Stimulated activated naive CD8-positive, alpha-beta T cell treated with anti-CD3 and anti-CD28 coated beads, Interleukin-15, Interleukin-2, amounts not matched to agents 100 ng/mL and 50 ng/mL, for 24 hours (primary cell): ENCODE measurements around the gene RTN4RL2.

Experiments used
- H3K27ac Mint-ChIP-seq: one replicate; pipeline ENCODE4 v1.8.0; 2021; ENCODE audit warnings: mild to moderate bottlenecking, mixed read lengths
- H3K27me3 Mint-ChIP-seq: one replicate; pipeline ENCODE4 v1.8.0; 2021; ENCODE audit warnings: mixed read lengths
- H3K36me3 Mint-ChIP-seq: one replicate; pipeline ENCODE4 v1.8.0; 2021; ENCODE audit warnings: low read depth, mixed read lengths
- H3K4me1 Mint-ChIP-seq: one replicate; pipeline ENCODE4 v1.8.0; 2021; ENCODE audit warnings: low read depth, mixed read lengths
- H3K4me3 Mint-ChIP-seq: one replicate; pipeline ENCODE4 v1.8.0; 2021; ENCODE audit warnings: mild to moderate bottlenecking, mixed read lengths
- H3K9me3 Mint-ChIP-seq: one replicate; pipeline ENCODE4 v1.8.0; 2021; ENCODE audit warnings: mixed read lengths

Gene RTN4RL2

DNA sequence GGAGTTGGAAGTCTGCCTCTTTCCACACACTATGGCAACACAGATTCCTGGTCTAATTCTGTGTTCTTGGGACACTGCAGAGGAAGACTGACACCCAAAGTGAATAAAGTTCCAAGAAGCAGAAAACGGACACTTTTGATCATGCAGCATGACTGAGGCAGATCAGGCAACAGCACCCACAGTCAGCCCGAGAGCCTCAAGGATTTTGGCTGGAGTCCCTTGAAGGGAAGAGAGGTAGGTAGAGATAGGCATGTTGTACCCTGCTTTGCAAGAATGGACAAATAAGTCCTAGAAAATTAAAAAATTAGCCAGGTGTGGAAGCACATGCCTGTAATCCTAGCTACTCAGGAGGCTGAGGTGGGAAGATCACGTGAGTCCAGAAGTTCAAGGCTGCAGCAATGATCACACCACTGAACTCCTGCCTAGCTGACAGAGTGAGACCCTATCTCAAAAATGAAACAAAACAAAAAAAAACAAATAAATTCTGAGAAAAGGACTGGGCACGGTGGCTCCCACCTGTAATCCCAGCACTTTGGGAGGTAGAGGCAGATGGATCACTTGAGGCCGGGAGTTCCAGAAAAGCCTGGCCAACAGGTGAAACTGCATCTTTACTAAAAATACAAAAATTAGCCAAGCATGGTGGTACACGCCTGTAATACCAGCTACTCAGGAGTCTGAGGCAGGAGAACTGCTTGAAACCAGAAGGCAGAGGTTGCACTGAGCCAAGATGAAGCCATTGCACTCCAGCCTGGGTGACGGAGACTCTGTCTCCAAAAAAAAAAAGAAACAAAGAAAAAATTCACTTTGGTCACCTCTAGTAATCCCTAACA, 48.2 kb downstream of the RTN4RL2 start:
- H3K36me3 Mint-ChIP-seq = peaks cover 26% of the 10 kb centered on the region
- no peak overlapping the region for H3K4me3 Mint-ChIP-seq
- no peaks in the 10 kb centered on the region for H3K9me3 Mint-ChIP-seq
- peaks cover 25% of the 10 kb centered on the region for H3K4me1 Mint-ChIP-seq
- H3K27me3 Mint-ChIP-seq = no peaks in the 10 kb centered on the region
- H3K27ac Mint-ChIP-seq = no peak overlapping the region

DNA sequence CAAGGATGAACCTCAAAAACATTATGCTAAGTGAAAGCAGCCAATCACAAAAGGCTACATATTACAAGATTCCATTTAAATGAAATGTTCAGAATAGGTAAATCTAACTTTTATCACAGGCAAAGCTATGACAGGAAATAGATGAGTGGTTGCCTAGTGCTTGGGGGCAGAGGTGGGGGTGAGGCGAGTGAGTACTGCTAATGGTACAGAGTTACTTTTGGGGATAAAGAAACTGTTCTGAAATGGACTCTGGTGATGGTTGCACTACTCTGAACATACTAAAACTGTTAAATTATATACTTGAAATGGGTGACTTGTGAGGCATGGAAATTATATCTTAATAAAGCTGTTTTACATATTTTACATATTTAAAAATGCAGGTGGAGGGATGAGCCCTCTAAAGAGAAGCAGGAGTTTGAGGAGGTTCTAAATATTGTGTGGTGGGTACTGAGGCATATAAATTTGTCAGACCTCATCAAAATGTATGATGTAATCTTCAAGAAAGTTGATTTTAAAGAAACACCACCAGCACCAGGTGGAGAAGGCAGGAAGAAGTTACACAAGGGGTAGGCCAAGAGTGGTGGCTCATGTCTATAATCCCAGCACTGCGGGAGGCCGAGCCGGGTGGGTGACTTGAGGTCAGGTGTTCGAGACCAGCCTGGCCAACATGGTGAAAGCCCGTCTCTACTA, 51.6 kb downstream of the RTN4RL2 start:
- Mint-ChIP-seq H3K36me3 (peaks cover 21% of the 10 kb centered on the region), H3K9me3 (no peaks in the 10 kb centered on the region), H3K4me3 (no peak overlapping the region), H3K4me1 (peaks cover 35% of the 10 kb centered on the region), H3K27ac (no peak overlapping the region), H3K27me3 (peaks cover 3% of the 10 kb centered on the region)

DNA sequence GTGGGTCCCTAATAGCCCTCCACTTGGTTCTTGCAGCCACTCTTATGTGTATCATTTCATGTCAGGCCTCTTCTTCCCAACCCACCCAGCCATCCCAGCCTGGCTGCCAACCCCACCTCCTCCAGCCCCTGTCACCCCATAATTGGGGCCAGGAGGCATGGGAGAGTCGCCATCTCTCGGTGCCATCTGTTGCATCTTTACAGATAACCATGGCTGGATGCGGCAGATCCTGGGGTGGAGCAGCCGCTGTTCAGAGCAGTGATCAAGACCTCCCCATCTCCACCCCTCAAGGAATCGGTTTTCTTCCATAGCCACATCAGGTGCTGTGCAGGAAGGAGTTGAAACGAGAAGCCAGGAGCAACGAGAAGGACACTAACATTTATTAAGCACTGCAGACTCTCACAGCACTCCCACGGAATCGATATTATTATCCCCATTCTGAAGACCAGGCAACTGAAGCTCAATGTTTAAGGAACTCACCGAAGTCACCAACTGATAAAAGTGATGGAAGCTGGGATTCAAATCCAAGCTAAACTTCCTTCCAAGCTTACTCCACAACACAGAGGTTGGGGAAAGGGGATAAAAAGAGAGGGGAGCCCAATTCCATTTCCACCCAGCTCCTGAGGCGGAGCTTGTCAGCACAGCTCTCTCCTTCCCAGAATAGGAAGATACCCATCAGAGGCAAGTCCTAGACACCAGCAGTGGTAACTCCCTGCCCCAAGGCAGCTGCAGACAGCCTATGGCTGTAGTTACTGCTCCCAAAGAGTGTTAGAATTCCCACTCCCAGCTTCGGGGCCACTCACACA, 52.5 kb downstream of the RTN4RL2 start:
- no peak overlapping the region for H3K27ac Mint-ChIP-seq
- H3K27me3 Mint-ChIP-seq = peaks cover 3% of the 10 kb centered on the region
- H3K9me3 Mint-ChIP-seq = no peaks in the 10 kb centered on the region
- peaks cover 35% of the 10 kb centered on the region for H3K4me1 Mint-ChIP-seq
- peak overlapping the region; percentile 95 for H3K4me3 Mint-ChIP-seq
- peaks cover 16% of the 10 kb centered on the region for H3K36me3 Mint-ChIP-seq

DNA sequence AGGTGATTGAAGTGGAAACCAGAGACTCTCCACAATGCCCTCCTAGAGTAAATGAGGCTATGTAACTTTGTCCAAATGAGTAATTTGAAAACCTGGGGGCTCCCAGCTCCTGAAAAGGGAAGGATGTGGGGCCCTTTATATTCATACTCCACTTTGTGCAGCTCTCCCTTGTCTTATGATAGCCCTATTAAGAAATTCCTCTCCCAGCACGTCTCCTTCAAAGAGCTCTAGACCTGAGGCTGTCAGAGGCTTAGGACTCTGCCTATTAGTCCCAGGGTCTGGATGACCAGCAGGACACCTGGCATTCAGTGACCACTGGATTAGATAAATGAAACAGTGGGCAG, 53.1 kb downstream of the RTN4RL2 start:
- Mint-ChIP-seq H3K27ac (no peak overlapping the region), H3K9me3 (no peaks in the 10 kb centered on the region), H3K27me3 (peaks cover 3% of the 10 kb centered on the region), H3K36me3 (peaks cover 16% of the 10 kb centered on the region), H3K4me3 (peak overlapping the region; percentile 95), H3K4me1 (peaks cover 35% of the 10 kb centered on the region)

DNA sequence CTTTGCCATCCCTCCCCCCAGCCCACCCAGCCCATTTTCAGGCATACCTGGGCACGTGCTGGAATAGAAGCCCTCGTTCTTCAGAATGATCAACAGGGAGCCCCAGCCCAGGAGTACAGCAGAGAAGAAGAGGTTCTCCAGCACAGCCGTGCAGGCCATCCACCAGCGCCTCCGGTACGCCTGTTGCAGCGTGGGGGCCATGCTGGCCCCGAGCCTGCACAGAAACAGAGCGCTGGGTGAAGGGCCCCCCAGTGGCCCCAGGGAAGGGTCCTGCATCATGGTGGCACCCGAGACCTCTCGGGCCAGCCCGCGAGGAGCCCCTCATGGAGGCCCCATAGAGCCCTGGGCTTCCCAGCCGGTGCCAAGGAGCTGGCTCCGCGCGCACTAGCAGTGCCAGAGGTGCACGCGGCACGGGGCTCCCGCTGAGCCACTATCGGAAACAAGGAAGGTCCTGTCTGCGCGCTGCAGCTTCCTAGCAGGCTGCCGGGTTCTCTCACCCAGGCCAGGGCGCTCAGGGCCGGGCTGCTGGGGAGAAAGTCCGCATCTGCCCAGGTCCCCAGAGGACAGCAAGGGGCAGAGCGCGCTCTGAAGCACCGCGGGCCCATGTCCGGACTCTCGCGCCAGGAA, 53.7 kb downstream of the RTN4RL2 start:
- H3K4me1 Mint-ChIP-seq = peaks cover 35% of the 10 kb centered on the region
- no peaks in the 10 kb centered on the region for H3K9me3 Mint-ChIP-seq
- peaks cover 16% of the 10 kb centered on the region for H3K36me3 Mint-ChIP-seq
- peaks cover 3% of the 10 kb centered on the region for H3K27me3 Mint-ChIP-seq
- peak overlapping the region; percentile 90 for H3K27ac Mint-ChIP-seq
- peak overlapping the region; percentile 95 for H3K4me3 Mint-ChIP-seq

DNA sequence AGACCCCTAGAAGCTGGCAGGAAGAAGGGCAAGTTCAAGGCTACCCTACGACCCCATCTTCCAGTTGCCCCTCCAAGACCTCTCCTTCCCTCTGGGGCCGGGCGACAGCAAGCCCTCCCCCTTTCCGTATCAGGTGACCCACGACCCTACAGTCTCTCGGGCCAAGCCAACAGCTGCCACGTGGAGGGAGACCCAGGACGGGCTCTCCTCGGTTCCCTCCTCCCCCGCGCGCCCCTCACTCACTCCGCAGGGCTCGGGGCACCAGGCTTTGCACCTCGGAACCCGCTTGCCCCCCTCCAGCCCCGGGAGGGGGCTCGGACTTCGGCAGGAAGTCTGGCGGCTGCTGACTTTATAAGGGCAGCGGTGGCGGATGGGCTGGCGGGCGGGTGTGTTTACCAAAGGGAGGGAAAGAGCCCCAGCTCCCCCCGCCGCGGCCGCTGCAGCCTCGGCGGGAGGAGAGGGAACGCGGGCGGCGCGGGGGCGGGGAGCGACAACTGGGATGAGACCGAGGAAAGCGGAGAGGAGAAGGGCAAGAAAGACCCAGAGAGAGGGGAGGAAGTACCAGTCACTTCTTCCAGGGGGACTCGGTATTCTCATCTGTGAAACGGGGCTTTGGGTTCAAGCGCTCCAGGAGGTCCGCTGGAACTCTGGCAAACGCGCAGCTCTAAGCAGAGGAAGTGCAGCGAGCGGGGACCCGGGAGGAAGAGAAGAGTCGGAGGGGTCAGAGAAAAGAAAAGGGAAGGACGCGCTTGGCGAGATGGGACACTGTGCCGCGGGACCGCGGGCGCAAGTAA, 54.4 kb downstream of the RTN4RL2 start:
- peak overlapping the region; percentile 95 for H3K4me3 Mint-ChIP-seq
- peaks cover 35% of the 10 kb centered on the region for H3K4me1 Mint-ChIP-seq
- H3K27me3 Mint-ChIP-seq = peaks cover 3% of the 10 kb centered on the region
- peak overlapping the region; percentile 90 for H3K27ac Mint-ChIP-seq
- peaks cover 15% of the 10 kb centered on the region for H3K36me3 Mint-ChIP-seq
- no peaks in the 10 kb centered on the region for H3K9me3 Mint-ChIP-seq

DNA sequence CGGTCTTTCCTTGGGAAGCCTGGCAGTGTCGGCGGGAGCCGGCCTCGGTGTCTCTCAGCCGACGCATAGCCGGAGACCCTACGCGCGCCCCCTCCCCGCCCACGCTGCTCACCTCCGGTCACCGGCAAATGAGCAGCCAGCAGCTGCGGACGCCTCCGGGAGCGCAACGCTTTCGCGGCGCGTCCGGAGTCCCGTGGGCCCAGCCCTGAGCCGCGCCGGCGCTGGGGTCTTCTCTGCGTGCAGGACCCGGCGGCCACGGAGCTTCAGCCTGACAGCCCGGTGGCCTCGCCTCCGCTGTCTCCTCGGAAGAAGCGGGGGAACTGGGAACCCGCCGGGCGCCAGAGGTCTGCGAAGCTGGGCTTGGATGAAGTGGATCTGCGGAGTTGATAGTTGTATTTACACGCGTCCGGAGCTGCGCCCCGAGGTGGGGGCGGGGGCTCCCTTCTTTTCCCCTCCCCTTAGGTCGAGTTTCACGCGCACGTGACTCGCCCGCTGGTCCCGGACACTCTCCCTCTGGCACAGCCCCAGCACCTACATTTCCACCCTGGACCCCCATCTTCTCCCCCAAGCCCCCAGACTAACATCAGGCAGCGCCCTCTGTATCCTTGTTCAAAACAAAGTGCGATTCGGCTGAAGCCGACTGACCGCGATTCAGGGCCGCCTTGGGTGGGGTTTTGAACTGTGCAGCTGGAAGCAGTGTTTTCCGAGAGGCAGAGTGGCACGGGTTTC, 55.2 kb downstream of the RTN4RL2 start, which contains the start of gene SLC43A1:
SLC43A1 (minus strand) TSS at position 371 of the 729 bp plus-strand sequence. CDS start 1,591 bp downstream, outside the sequence.
- Mint-ChIP-seq H3K4me1 (peaks cover 32% of the 10 kb centered on the region), H3K27me3 (peaks cover 3% of the 10 kb centered on the region), H3K27ac (peak within 1 kb of the TSS; percentile 90), H3K36me3 (peaks cover 12% of the 10 kb centered on the region), H3K4me3 (peak within 1 kb of the TSS; percentile 95), H3K9me3 (no peaks in the 10 kb centered on the region)

DNA sequence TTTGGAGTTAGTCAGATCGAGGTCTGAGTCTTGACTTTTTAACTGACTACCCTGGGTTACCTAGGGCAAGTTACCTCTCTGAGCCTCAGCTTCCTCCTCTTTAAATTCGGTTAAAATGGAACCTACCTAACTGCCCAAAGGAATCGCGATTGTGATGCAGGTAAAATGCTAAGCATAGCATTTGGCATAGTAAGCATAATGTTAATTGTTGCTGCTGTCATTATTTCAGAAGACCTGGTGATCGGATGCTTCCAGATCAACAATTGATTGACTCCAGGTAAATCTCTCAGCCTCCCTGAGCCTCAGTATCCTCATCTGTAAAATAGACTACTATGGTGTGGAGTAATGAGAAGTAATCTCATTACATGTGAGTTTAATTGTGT, 55.7 kb downstream of the RTN4RL2 start:
- H3K9me3 Mint-ChIP-seq = no peaks in the 10 kb centered on the region
- peaks cover 32% of the 10 kb centered on the region for H3K4me1 Mint-ChIP-seq
- H3K36me3 Mint-ChIP-seq = peaks cover 12% of the 10 kb centered on the region
- H3K4me3 Mint-ChIP-seq = peak overlapping the region; percentile 95
- H3K27ac Mint-ChIP-seq = peak overlapping the region; percentile 83
- H3K27me3 Mint-ChIP-seq = peaks cover 3% of the 10 kb centered on the region

DNA sequence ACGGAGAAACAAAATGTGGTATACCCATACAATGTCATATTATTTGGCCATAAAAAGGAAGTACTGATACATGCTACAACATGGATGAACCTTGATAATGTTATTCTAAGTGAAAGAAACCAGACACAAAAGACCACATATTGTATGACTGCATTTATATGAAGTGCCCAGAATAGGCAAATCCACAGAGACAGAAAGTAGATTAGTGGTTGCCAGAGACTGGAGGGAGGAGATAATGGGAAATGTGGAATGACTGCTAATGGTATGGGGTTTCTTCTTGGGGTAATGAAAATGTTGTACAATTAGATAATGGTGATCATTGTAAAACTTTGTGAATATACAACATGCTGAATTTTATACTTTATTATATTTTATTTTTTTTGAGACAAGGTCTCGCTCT, 60.8 kb downstream of the RTN4RL2 start:
- H3K9me3 Mint-ChIP-seq = no peaks in the 10 kb centered on the region
- peaks cover 7% of the 10 kb centered on the region for H3K36me3 Mint-ChIP-seq
- no peak overlapping the region for H3K27ac Mint-ChIP-seq
- H3K4me3 Mint-ChIP-seq = no peak overlapping the region
- H3K27me3 Mint-ChIP-seq = peaks cover 3% of the 10 kb centered on the region
- peaks cover 2% of the 10 kb centered on the region for H3K4me1 Mint-ChIP-seq

DNA sequence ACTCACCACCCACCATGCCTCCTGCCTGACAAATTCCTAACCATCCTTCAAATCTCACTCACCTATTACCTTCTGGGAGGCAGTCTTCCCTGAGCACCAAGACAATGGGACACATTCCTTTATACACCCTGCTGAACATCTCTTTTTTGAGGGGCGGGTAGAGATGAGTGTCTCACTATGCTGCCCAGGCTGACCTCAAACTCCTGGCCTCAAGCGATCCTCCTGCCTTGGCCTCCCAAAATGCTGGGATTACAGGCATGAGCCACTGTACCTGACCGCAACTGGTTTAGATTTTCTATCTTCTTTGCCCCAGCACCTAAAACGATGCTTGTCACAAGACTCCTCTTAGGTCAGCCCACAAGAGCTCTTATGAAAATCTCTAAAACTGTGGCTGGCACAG, 63.1 kb downstream of the RTN4RL2 start:
- Mint-ChIP-seq H3K4me1 (peaks cover 9% of the 10 kb centered on the region), H3K9me3 (no peaks in the 10 kb centered on the region), H3K27ac (no peak overlapping the region), H3K27me3 (no peaks in the 10 kb centered on the region), H3K4me3 (no peak overlapping the region), H3K36me3 (peaks cover 18% of the 10 kb centered on the region)
